GM21423 (cell line): Measurements from ENCODE around the gene SNORC.

Experiments
- ATAC-seq: cut with Tn5 transposase; IDR thresholded peaks from one replicate; pipeline ENCODE4 v1.9.1; 2021; ENCODE audit warnings: mild to moderate bottlenecking, moderate library complexity; ENCODE audit not compliant: unreplicated experiment

Gene SNORC

GRCh38 chr2:232882505-232883115 lies 12.5 kb downstream of the SNORC start:
- no peak for ATAC-seq

GRCh38 chr2:232883116-232883721 lies 13.2 kb downstream of the SNORC start:
- ATAC-seq = no peak

- ATAC-seq = no peak
Measured at GRCh38 chr2:232884001-232884421, 13.9 kb downstream of the SNORC start.

GRCh38 chr2:232884549-232885263 lies 14.6 kb downstream of the SNORC start:
- no peak for ATAC-seq

GRCh38 chr2:232885264-232885961 lies 15.3 kb downstream of the SNORC start:
- no peak for ATAC-seq

GRCh38 chr2:232886176-232886575 lies 16.1 kb downstream of the SNORC start:
- ATAC-seq = no peak

- no peak for ATAC-seq
Measured at GRCh38 chr2:232886632-232887031, 16.6 kb downstream of the SNORC start.

GRCh38 chr2:232887171-232887850 lies 17.2 kb downstream of the SNORC start:
- ATAC-seq = no peak

GRCh38 chr2:232888099-232888836 lies 18.2 kb downstream of the SNORC start:
- ATAC-seq = no peak

- ATAC-seq = no peak
Measured at GRCh38 chr2:232888839-232889529, 18.9 kb downstream of the SNORC start.

GRCh38 chr2:232889876-232890401 lies 19.9 kb downstream of the SNORC start:
- ATAC-seq = no peak

- no peak for ATAC-seq
Measured at GRCh38 chr2:232890536-232890895, 20.5 kb downstream of the SNORC start.

- ATAC-seq = no peak
Measured at GRCh38 chr2:232890896-232891601, 21.0 kb downstream of the SNORC start.

GRCh38 chr2:232891621-232892071 lies 21.6 kb downstream of the SNORC start:
- ATAC-seq = no peak

- ATAC-seq = no peak
Measured at GRCh38 chr2:232892221-232892620, 22.2 kb downstream of the SNORC start.

GRCh38 chr2:232892843-232893242 lies 22.8 kb downstream of the SNORC start:
- no peak for ATAC-seq

GRCh38 chr2:232893834-232894233 lies 23.8 kb downstream of the SNORC start:
- ATAC-seq = no peak

- no peak for ATAC-seq
Measured at GRCh38 chr2:232894251-232894650, 24.2 kb downstream of the SNORC start.

GRCh38 chr2:232894746-232895145 lies 24.7 kb downstream of the SNORC start:
- ATAC-seq = no peak
